GM12891 (cell line): Measurements from ENCODE around the gene ZNF749.

Source experiments
- DNase-seq: peaks from one replicate; pipeline ENCODE4 v3.0.0; 2011; ENCODE audit warnings: low spot score; ENCODE audit not compliant: insufficient read length
- FAIRE-seq: peaks from 2 replicates; lab custom pipeline; 2011; peaks lifted over from hg19 to GRCh38; lab: Jason Lieb, UNC
- PAX5 ChIP-seq: IDR thresholded peaks from 2 replicates; pipeline ENCODE4 v1.6.1; 2011; ENCODE audit warnings: low read length, moderate library complexity, mild to moderate bottlenecking; ENCODE audit not compliant: insufficient read depth, severe bottlenecking
- POLR2A ChIP-seq: IDR thresholded peaks from 2 replicates; pipeline ENCODE4 v1.6.1; 2011; ENCODE audit warnings: low read depth, low read length, control low read depth
- POLR2AphosphoS5 ChIP-seq: IDR thresholded peaks from 2 replicates; pipeline ENCODE4 v1.6.1; 2011; ENCODE audit warnings: low read depth, low read length, control low read depth
- POU2F2 ChIP-seq: IDR thresholded peaks from 2 replicates; pipeline ENCODE4 v1.6.1; 2011; ENCODE audit warnings: low read depth, mild to moderate bottlenecking, control low read depth, low read length, moderate library complexity
- SPI1 ChIP-seq: IDR thresholded peaks from 2 replicates; pipeline ENCODE4 v1.6.1; 2011; ENCODE audit warnings: low read depth, low read length, control low read depth
- TAF1 ChIP-seq: IDR thresholded peaks from 2 replicates; pipeline ENCODE4 v1.6.1; 2011; ENCODE audit warnings: low read depth, low read length, control low read depth

Gene ZNF749

DNA sequence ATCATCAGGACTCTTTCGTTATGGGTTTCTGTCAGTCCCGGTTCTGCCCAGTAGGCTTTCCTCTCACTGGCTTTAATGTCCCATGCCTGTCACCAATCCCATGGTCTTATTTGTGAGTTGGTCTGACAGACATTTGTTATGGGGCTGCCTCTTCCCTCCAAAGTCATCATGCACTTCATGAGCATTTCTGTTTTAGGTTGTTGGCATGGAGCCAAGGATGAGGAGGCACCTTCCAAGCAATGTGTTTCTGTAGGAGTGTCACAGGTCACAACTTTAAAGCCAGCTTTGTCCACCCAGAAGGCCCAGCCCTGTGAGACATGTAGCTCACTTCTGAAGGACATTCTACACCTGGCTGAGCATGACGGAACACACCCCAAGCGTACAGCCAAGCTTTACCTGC, 15.7 kb upstream of the ZNF749 start:
- TF ChIP-seq PAX5 (no peak), POLR2AphosphoS5 (no peak), TAF1 (no peak), POU2F2 (no peak), POLR2A (no peak), SPI1 (no peak)
- no peak for DNase-seq
- no peak for FAIRE-seq

DNA sequence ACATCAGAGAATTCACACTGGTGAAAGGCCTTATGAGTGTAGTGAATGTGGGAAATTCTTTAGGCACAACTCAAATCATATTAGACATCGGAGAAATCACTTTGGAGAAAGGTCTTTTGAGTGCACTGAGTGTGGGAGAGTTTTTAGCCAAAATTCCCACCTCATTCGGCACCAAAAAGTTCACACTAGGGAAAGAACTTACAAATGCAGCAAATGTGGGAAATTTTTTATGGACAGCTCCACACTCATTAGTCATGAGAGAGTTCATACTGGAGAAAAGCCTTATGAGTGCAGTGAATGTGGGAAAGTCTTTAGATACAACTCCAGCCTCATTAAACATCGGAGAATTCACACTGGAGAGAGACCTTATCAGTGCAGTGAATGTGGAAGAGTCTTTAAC, 14.1 kb upstream of the ZNF749 start:
- no peak for TF ChIP-seq POLR2AphosphoS5
- TF ChIP-seq POU2F2: no peak
- no peak for TF ChIP-seq TAF1
- TF ChIP-seq POLR2A: no peak
- TF ChIP-seq SPI1: no peak
- TF ChIP-seq PAX5: no peak
- no peak for DNase-seq
- FAIRE-seq: no peak

DNA sequence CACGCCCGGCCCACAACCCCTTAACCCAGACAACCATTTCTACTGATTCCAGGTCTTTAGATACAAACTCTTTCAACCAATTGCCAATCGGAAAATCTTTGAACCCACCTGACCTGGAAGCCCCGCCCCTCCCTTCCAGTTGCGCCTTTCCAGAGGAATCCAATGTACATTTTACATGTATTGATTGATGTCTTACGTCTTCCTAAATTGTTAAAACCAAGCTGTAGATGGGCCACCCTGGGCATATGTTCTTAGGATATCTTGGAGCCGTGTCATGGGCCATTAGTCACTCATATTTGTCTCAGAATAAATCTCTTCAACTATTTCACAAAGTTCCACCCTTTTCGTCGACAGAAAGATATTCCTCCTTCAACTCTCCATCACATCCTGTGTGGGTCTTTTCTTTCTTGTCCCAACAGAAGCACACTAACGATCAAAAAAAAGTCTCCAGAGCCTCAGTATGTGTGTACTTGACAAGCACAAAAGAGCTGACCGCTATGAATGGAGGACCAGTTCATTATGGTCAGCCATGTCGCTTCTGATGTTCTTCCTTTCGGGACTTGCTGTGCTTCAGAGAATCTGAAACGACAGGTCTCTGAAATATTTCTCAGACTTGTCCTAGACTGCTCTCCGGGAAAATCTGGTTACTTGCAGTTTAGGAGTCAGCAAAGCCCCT, 601 bp upstream of the ZNF749 start:
- DNase-seq (no peak), FAIRE-seq (no peak)
- TF ChIP-seq POU2F2 (no peak), PAX5 (no peak), POLR2A (no peak)

DNA sequence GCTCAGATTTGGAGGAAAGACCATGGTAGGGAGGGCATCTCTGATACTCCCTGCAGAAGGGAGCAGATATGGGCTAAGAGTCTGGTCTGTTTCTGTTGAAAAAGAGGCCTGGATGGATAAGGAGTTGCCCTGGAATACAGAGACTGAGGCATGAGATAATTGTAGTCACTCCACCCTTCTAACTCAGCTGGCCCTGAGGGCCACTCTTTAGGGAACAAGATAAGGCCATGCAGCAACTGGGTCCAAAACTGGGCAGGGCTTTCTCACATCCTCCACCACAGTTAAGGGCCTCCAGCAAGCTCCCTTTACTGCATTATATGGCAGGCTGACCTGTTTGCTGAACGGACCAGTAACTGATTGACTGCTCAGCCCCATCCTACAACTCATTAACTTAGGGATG, 1.3 kb downstream of the ZNF749 start:
- no peak for DNase-seq
- no peak for FAIRE-seq
- TF ChIP-seq SPI1: no peak

DNA sequence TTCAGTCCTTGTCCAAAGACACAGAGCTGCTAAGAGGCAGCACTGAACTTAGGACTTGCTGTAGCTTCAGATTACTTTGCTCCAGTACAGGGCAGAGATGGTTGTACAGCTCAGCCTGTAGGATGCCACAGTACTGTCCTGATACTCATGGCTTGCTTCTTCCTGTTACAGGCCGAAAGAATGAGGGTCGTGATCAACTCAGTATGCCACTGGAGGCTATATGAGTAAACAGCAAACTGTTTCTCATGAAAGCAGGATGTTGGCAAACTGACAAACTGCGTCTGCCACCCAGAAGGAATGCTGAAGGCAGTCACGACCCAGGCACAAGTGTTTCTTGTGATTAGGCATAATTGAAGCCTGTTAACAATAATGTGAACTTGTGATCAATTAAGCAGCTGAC, 2.8 kb downstream of the ZNF749 start:
- TF ChIP-seq SPI1 (no peak), POLR2AphosphoS5 (no peak), PAX5 (no peak), POU2F2 (no peak), TAF1 (no peak), POLR2A (no peak)
- DNase-seq (no peak), FAIRE-seq (no peak)

DNA sequence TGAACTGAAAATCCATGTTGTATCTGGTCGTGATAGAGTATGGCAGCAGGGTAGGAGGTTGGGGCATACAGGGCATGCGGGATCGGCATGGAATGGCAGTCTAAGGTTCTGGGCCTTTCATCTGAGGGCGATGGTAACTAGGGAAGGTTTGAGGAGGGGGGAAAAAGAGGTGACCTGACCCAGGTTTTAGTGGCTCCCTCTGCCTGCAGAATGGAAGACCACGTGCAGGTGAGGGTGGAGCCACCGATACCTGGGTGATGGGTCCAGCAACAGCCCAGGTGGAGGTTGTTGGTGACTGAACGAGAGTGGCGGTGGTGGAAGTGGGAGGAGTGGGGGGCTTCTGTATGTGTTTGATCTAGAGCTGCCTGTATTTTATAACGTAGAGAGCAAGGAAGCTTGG, 3.8 kb downstream of the ZNF749 start:
- TF ChIP-seq TAF1: no peak
- TF ChIP-seq POLR2AphosphoS5: no peak
- no peak for TF ChIP-seq POU2F2
- no peak for TF ChIP-seq POLR2A
- no peak for TF ChIP-seq PAX5
- no peak for TF ChIP-seq SPI1
- no peak for DNase-seq
- no peak for FAIRE-seq

DNA sequence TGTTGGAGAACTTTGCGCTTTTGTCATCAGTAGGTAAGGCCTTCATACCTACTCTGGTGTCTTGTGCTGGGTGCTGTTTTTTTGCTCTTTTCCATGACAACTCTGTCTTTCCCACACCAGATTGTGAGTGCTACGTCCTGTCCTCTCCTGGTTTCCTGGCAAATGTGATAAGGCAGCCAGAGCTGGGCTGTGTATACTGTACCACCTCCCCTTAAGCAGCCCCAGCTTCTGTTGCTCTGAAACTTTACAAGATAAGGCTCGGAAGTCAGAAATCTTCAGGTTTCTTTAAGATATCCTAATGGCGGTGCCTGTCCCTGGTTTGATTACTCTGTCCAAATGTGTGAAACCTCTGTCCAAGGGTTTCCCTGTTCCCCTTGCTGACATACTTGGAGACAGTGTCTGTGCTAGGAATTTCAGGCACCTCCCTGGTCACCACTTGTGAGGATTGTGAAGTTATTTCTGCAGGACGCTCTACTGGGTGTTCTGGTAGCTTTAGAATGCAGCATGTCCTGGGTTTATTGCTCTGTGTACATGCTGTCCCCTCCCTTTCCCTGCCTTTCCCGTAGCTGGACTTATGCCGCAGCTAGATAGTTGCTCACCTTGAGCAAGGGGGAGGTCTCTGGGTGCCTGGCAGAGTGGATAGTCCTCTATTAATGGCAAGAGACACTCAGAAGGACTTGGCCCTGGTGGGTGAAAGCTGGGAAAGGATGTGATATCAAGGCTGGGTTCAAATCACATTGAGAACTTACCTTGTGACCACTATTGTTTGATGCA, 7.0 kb downstream of the ZNF749 start:
- DNase-seq: no peak
- TF ChIP-seq PAX5 (no peak), POLR2AphosphoS5 (no peak), SPI1 (no peak), TAF1 (no peak), POLR2A (no peak), POU2F2 (no peak)
- FAIRE-seq: no peak

DNA sequence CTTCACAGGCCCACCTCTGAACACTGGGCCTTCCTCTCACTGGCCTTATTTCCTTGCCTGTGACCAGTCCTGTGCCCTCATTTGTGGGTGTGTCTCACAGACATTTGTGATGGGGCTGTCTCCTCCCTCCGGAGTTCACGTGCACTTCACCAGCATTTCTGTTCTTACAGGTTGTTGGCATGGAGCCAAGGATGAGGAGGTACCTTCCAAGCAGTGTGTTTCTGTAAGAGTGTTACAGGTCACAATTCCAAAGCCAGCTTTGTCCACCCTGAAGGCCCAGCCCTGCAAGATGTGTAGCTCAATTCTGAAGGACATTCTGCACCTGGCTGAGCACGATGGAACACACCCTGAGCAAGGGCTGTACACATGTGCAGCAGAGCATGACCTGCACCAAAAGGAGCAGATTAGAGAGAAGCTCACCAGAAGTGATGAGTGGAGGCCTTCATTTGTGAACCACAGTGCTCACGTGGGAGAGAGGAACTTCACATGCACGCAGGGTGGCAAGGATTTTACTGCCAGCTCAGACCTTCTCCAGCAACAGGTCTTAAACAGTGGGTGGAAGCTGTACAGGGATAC, 8.1 kb downstream of the ZNF749 start:
- no peak for FAIRE-seq

DNA sequence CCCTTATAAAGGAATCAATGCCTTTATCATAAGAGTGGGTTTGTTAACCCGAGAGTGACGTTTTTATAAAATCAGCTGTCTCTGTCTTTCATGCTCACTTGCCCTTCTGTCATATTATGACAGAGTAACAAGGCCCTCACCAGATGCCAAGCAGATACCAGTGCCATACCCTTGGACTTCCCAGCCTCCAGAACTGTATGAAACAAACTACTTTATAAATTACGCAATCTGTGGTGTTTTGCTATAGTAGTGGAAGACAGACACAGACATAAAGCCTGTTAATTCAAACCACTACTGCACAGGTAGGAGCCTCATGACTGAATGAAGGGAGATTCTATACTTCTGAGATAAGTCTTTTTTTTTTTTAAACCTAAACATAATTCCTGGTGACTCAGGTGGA, 17.2 kb downstream of the ZNF749 start:
- no peak for DNase-seq
- FAIRE-seq: no peak
- TF ChIP-seq POLR2AphosphoS5: no peak
- no peak for TF ChIP-seq POU2F2
- no peak for TF ChIP-seq SPI1
- no peak for TF ChIP-seq PAX5
- no peak for TF ChIP-seq POLR2A
- no peak for TF ChIP-seq TAF1

More for the DNA sequence above, 8.1 kb downstream of the ZNF749 start:
- DNase-seq: no peak
- no peak for TF ChIP-seq TAF1
- no peak for TF ChIP-seq PAX5
- no peak for TF ChIP-seq POLR2A
- TF ChIP-seq POLR2AphosphoS5: no peak
- no peak for TF ChIP-seq SPI1
